Osteocyte (in vitro differentiated cells): ENCODE measurements around the gene PFDN5. TPM values are rescaled to one million over a fixed set of nuclear protein-coding genes. Genes with fewer than 3 reads are reported as not detected.
"Not testable (repeated sequence)": the region's sequence is repeated elsewhere in the genome, so short reads cannot be mapped to it uniquely, and the experiment has no call there.

Experiments
- DNase-seq: peaks from one replicate; pipeline ENCODE4 v3.0.0; 2021; ENCODE audit warnings: mixed read lengths; ENCODE audit not compliant: unreplicated experiment; ENCODE audit errors: extremely low spot score
- H3K27ac Mint-ChIP-seq: one replicate; pipeline ENCODE4 v1.8.0; 2021; ENCODE audit warnings: mild to moderate bottlenecking, mixed read lengths; ENCODE audit not compliant: unreplicated experiment
- H3K27me3 Mint-ChIP-seq: one replicate; pipeline ENCODE4 v1.8.0; 2021; ENCODE audit warnings: mixed read lengths; ENCODE audit not compliant: unreplicated experiment
- H3K36me3 Mint-ChIP-seq: one replicate; pipeline ENCODE4 v1.8.0; 2021; ENCODE audit warnings: mixed read lengths; ENCODE audit not compliant: unreplicated experiment
- H3K4me1 Mint-ChIP-seq: one replicate; pipeline ENCODE4 v1.8.0; 2021; ENCODE audit warnings: mixed read lengths; ENCODE audit not compliant: unreplicated experiment
- H3K4me3 Mint-ChIP-seq: one replicate; pipeline ENCODE4 v1.8.0; 2021; ENCODE audit warnings: mild to moderate bottlenecking, moderate library complexity, mixed read lengths; ENCODE audit not compliant: unreplicated experiment
- H3K9me3 Mint-ChIP-seq: one replicate; pipeline ENCODE4 v1.8.0; 2021; ENCODE audit warnings: mixed read lengths; ENCODE audit not compliant: unreplicated experiment
- total RNA-seq: library from RNA; stranded (reverse); gene quantifications from 2 replicates; pipeline ENCODE4 v1.2.1, GENCODE V29; 2021
- TF ChIP-seq, protein P1 (sequence below): fragments of 200-600 bp; sonication (generic); IDR thresholded peaks from 2 replicates; pipeline ENCODE4 v1.5.0; 2021; ENCODE audit warnings: antibody characterized with exemption, mild to moderate bottlenecking, moderate library complexity

Gene PFDN5
- total RNA-seq, 1 donor from 2014 or later, result 394 TPM

DNA sequence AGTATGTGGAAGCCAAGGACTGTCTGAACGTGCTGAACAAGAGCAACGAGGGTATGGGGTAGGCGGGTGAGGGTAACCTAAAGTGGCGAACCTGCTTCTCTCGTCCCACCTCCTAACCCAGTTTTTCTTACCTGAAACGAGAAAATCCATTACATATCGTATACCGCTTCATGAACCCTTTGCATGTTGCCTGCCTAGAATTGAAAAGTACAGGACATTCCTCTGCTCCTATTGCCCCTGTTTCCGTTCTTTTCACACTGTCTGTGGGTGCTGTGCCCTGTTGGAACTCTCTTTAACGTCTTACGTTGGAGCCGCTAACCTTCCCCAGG, 513 bp downstream of the PFDN5 start:
- H3K36me3 Mint-ChIP-seq, result peaks cover 5% of the 10 kb centered on the region
- H3K9me3 Mint-ChIP-seq, result no peaks in the 10 kb centered on the region
- H3K4me3 Mint-ChIP-seq, result peak overlapping the region; percentile 98
- DNase-seq, result no peak
- H3K27ac Mint-ChIP-seq, result peak overlapping the region; percentile 98
- H3K4me1 Mint-ChIP-seq, result peaks cover 56% of the 10 kb centered on the region
- TF ChIP-seq, protein P1, sequence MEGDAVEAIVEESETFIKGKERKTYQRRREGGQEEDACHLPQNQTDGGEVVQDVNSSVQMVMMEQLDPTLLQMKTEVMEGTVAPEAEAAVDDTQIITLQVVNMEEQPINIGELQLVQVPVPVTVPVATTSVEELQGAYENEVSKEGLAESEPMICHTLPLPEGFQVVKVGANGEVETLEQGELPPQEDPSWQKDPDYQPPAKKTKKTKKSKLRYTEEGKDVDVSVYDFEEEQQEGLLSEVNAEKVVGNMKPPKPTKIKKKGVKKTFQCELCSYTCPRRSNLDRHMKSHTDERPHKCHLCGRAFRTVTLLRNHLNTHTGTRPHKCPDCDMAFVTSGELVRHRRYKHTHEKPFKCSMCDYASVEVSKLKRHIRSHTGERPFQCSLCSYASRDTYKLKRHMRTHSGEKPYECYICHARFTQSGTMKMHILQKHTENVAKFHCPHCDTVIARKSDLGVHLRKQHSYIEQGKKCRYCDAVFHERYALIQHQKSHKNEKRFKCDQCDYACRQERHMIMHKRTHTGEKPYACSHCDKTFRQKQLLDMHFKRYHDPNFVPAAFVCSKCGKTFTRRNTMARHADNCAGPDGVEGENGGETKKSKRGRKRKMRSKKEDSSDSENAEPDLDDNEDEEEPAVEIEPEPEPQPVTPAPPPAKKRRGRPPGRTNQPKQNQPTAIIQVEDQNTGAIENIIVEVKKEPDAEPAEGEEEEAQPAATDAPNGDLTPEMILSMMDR, result no peak
- no peaks in the 10 kb centered on the region for H3K27me3 Mint-ChIP-seq

DNA sequence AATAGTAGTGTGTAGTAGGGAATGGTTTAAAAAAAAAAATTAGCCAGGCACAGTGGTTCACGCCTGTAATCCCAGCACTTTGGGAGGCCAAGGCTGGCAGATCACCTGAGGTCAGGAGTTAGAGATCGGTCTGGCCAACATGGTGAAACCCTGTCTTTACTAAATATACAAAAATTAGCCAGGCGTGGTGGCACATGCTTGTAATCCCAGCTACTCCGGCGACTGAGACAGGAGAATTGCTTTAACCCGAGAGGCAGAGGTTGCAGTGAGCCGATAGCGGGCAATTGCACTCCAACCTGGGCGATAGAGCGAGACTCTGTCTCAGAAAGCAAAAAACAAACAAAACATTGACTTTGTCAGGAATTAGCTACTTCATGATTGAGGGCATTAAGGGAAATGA, 1.8 kb downstream of the PFDN5 start:
- Mint-ChIP-seq H3K4me1 (peaks cover 68% of the 10 kb centered on the region), H3K4me3 (peak overlapping the region; percentile 98), H3K27ac (peak overlapping the region; percentile 98), H3K36me3 (peaks cover 10% of the 10 kb centered on the region)
- DNase-seq, H3K27me3 Mint-ChIP-seq, H3K9me3 Mint-ChIP-seq: not testable (repeated sequence)

DNA sequence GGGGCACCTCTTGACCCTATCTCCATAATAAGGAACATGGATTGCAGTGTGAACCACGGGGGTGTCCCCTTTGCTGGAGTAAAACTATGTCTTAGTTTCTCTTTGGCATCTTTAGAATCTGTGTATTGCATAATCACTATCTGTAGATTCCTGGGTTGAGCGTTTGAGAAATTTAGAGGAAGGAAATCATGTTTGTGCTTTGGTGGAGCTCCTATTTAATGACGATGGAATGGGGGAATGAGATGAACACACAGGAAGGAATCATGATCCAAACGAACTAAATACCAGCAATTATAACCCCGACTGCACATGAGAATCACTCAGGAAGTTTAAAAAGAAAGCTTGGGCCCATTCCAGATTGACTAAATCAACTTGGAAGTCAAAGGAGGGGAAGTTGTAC, 2.8 kb downstream of the PFDN5 start:
- H3K4me1 Mint-ChIP-seq, result peaks cover 76% of the 10 kb centered on the region
- TF ChIP-seq, protein P1, result no peak
- H3K36me3 Mint-ChIP-seq, result peaks cover 18% of the 10 kb centered on the region
- no peaks in the 10 kb centered on the region for H3K27me3 Mint-ChIP-seq
- no peaks in the 10 kb centered on the region for H3K9me3 Mint-ChIP-seq
- H3K27ac Mint-ChIP-seq, result peak overlapping the region; percentile 95
- DNase-seq, result no peak
- H3K4me3 Mint-ChIP-seq, result peak overlapping the region; percentile 57

DNA sequence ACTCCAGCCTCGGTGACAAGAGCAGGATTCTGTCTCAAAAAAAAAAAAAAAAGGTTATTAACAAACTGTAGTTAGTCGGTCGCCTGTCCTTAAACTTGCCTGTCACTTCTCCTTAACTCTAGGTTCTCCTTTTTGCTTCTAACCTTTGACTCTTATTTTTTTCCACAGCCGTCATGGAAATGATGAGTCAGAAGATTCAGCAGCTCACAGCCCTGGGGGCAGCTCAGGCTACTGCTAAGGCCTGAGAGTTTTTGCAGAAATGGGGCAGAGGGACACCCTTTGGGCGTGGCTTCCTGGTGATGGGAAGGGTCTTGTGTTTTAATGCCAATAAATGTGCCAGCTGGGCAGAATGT, 3.7 kb downstream of the PFDN5 start:
- peaks cover 77% of the 10 kb centered on the region for H3K4me1 Mint-ChIP-seq
- peaks cover 18% of the 10 kb centered on the region for H3K36me3 Mint-ChIP-seq
- DNase-seq, result no peak

DNA sequence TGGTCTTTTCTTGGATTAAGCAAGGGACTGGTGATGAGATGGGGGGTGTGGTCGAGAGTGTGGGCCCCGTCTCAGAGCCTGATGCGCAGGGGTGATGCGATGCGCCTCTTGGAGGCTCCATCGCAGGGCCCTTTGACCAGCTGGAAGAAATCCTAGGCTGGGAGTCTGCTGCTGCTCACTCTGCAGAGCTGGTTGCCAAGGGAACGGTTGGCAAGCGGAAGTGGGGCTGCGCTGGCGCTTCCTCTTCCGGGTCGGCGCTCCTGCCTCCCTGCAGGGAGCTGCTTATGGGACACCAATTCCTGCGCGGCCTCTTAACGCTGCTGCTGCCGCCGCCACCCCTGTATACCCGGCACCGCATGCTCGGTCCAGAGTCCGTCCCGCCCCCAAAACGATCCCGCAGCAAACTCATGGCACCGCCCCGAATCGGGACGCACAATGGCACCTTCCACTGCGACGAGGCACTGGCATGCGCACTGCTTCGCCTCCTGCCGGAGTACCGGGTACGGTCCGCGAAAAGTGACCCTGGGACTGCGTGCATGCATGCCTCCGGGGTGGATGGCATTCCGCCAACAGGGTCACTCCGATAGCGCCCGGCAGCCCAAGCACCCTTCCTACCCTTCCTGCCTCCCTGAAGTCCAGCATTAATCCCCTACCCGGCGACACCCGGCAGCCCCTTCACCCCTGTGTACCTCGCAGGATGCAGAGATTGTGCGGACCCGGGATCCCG, 4.3 kb downstream of the PFDN5 start, which contains the start of gene MYG1:
Gene MYG1 (plus strand): TSS at position 242 of the 727 bp plus-strand sequence. CDS start 43 bp downstream, at position 285.
- Mint-ChIP-seq H3K27me3 (no peaks in the 10 kb centered on the region), H3K9me3 (no peaks in the 10 kb centered on the region), H3K4me3 (peak within 1 kb of the TSS; percentile 86), H3K27ac (peak within 1 kb of the TSS; percentile 95), H3K4me1 (peaks cover 77% of the 10 kb centered on the region), H3K36me3 (peaks cover 18% of the 10 kb centered on the region)
- peak; percentile 94 for DNase-seq
- TF ChIP-seq, protein P1, result peak; percentile 40

More for the DNA sequence above, 3.7 kb downstream of the PFDN5 start:
- peak overlapping the region; percentile 86 for H3K4me3 Mint-ChIP-seq
- H3K9me3 Mint-ChIP-seq, result no peaks in the 10 kb centered on the region
- no peaks in the 10 kb centered on the region for H3K27me3 Mint-ChIP-seq
- peak overlapping the region; percentile 95 for H3K27ac Mint-ChIP-seq
- TF ChIP-seq, protein P1, result no peak
